ENCODE data around the gene HNRNPH1.

The HNRNPH1 gene

DNA sequence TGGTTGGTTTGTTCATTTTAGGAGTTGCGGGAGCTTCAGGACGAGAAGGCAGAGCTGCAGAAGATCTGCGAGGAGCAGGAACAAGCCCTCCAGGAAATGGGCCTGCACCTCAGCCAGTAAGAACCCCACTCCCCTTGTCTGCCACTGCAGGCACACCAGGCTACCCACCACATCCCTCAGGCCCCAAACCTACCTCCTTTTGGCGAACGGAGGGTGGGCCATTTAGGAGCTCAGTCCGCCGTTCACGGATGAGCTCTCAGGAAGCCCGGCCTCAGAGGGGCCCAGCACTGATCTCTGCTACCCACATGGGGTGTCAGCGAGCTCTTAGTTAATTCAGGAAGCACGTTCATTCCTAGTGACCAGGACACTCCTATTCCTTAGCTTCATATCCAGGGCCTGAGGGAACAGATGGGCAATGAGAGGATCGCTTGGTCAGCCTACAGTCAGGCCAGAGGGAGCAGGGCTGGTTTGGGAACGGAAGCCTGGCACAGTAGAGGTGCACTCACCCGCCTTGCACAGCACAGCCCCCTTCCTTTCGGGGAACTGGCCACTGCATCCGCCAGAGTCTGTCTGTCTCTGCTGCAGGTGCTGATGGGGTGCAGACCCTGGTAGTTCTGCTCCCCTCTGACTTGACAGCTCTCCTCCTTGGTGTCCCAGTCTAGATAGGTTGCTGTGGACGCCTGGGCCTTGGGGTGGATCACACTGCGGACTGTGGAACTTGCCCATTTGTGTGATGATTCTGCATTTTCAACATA lies 21.4 kb downstream of the HNRNPH1 start:
- no peak for DNase-seq

DNA sequence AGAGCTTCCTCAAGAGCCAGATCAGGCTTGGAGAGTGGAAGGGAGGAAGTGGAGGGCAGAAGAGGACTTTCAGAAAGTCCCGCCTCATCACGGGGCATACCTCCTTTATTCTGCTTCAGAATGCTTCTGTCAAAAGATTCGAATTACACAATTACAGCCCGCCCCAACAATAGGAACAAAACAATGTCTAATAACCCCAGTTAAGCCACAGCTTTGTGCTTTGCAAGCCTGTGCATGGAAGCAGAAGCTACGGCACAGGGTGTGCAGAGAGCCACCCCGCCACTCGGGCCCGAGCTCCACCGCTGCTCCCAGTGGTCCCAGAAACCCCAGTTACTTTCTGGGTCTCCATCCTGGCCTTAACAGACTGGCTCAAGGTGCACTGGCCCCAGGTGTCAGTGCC lies 23.5 kb downstream of the HNRNPH1 start:
- no peak for DNase-seq

DNA sequence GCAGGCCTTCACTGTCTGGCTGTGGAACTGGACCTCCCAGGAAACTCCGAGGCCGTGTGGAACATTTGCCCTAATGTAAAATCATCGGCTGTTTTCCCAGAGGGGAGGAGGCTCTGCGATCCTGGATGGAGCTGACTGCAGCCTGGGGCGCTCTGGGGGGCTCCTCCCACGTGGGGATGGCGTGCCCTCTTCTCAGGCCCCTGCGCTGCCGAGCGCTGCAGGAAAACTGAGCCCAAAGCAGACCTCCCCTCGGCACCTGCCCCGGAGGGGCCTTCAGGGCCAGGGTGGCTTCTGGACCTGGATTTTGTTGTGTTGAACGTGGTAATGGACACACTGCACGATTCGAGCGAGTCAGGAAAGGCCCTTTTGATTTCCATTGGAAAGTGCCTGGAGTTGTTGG lies 23.9 kb downstream of the HNRNPH1 start:
- DNase-seq, result no peak

DNA sequence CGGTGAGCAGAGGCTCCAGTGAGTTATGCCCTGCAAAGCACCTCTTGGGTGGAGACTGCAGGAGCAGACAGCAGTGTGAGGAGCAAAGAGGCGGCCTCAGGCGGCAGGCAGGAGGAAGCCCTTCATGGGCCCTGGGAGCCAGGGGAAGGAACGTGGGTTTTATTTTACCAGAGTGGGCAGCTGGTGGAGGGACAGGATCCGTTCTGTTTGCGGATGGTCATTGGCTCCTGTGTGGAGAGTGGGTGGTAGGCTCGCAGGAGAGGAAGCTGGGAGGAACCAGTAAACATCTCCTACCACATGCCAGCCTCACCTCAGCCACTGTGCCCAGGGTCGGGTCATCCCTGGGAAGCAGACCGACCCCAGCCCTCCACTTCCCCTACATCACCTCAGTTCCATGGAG lies 24.4 kb downstream of the HNRNPH1 start:
- no peak for DNase-seq

DNA sequence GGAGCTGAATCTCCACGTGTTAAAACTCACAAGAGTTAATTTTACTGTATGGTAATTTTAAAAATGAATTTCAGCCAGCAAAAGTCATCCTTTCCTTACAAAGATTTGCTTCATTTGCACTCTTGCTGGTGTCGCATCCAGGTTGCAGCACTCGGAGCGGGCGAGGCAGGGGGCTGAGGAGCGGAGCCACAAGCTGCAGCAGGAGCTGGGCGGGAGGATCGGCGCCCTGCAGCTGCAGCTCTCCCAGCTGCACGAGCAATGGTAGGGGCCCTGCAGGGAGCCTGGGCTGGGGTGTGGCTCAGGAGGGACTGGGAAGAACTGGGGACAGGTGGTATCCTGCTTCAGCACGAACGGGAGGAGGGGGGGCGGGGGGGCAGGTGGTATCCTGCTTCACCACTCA lies 27.1 kb downstream of the HNRNPH1 start:
- no peak for DNase-seq

DNA sequence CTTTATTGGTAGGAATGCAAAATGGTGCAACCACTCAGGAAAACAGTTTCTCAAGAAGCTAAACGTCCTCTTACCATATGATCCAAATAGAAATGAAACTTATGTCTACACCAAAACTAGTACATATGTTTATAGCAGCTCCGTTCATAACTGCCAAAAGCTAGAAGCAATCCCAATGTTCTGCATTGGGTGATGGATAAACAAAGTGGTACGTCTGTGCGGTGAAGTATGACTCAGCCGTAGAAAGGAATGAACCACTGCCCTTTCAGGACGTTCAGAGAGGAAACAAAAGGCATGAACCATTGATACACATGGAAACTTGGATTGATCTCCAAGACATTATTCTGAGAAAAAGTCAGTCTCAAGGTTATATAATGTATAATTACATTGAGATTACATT lies 27.6 kb downstream of the HNRNPH1 start:
- no peak for DNase-seq

DNA sequence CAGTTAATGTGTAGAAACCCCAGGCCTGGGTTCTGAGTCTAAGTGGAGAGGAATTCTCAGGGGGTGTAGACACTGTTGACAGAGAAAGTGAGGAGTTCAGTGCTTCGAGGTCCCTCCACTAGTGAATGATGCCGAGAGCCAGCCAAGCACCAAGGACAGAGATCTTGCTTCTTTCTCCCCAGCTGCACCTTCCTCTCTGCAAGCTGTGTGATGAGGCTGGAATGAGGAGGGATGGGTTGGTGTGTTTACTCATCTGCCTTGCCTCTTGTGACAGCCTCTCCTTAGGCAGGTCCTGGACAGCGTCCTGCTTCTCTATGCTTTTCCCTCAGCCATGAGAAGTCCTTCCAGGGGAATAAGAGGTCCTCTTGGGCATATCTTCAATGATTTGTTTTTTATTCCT lies 35.3 kb downstream of the HNRNPH1 start:
- DNase-seq, result no peak

DNA sequence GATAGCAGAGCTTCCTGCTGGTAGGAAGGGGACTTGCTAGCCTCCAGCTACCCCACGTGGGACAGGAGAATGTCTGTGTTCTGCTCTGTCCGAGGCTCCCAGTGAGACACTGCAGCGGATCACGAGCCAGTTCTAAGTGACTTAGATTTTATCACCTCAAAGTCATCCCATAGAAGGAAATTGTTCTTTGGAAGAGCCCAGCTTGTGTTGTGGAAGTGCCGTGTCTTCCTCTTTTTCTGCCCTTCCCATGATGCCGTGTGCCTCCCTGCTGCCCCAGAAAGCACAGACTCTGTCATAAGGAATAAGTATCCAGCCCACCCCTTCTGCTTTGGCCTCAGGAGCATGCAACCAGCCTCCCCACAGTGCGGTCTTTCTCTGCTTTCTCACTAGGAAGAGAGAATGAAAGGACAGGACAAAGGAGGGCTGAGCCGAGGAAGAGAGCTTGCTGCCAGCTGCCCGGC lies 37.5 kb downstream of the HNRNPH1 start:
- DNase-seq, result peak; percentile 25

DNA sequence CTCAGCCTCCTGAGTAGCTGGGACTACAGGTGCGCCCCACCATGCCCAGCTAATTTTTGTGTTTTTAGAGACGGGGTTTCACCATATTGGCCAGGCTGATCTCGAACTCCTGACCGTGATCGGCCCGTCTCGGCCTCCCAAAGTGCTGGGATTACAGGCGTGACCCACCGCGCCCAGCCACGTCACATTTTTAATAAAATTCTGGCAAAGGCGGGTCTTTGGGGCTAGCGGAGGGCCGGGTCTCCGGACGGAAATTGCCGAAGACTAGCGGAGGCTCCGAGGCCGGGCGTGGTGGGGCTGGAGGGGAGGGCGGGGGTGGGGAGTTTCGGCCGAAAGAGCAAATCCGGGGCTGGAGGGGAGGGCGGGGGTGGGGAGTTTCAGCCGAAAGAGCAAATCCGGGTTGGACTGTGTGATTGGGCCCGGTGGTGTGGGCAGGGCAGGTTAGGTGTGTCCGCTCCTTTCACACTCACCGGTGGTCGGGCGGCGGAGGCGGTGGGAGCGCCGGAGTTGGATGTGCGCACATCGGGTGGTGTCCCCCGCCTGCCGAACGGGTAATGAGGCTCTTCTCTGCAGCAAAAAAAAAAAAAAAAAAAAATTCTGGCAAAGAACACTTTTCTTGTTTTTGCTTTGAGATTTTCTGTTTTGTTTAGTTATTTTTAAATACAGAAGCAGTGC lies 46.0 kb downstream of the HNRNPH1 start:
- no peak for DNase-seq

DNA sequence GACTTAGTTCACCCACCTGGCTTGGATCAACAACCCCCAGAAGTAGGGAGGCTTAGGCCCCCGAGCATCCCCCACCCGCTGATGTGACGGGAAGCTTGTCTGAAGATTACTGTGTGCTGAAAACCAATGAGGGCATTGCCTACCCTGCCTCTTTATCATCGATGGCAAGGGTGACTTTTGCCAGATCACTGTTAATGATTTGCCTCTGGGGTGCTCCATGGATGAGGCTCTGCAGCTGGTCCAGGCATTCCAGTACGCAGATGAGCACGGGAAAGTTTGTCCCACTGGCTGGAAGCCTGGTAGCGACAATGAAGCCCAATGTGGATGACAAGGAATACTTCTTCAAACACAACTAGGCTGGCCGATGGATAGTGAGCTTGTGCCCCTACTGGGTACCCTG lies 51.1 kb downstream of the HNRNPH1 start:
- no peak for DNase-seq

DNA sequence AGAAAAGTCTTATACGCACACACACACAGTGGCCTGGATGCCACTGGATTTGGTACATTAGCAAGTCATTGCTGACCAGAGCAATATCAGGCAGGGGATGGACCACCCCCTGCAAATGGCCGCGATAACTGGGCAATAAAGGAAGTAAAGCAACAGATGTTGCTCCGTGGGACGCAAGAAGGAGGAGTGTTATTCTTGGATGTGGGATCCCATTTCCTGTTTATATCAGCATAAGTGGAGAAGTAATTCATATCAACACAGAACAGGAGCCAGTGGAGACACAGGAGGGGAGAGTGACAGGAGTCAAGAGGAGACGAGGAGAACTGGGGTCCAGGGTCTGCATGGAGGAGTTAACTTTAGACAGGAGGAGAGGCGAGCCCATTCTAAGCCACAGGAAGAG lies 54.8 kb downstream of the HNRNPH1 start:
- DNase-seq, result peak; percentile 86

DNA sequence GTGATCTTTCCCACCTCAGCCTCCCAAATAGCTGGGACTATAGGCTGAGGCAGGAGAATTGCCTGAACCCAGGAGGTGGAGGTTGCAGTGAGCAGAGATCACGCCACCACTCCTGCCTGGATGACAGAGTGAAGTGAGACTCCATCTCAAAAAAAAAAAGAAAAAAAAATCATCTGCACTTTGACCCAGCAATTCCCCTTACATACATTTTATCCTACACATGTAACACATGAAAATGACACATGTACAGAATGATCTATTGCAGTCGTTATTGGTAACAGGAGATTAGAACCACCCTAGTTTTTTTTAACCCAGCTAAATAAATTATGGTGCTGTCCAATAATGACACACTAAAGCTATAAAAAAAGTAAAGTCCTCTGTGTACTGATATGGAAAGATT lies 58.9 kb downstream of the HNRNPH1 start:
- DNase-seq, result no peak

Data from hematopoietic multipotent progenitor cell treated with erythropoietin and hydrocortisone succinate and interleukin-3 and kit ligand, for 4 days (in vitro differentiated cells).